ENCODE results near the gene DNAJA4.

DNAJA4 gene

GRCh38 chr15:78247911-78248310, 16.5 kb upstream of the DNAJA4 start:
- no peak for ATAC-seq
- TF ChIP-seq ZNF70 (CRISPR knock-in tag; IDR thresholded peaks at IDR 0.05) = no peak
- TF ChIP-seq ESRRG (CRISPR knock-in tag; IDR thresholded peaks at IDR 0.05) = no peak
- TF ChIP-seq OSR1 (CRISPR knock-in tag; IDR thresholded peaks at IDR 0.05) = no peak
- no peak for TF ChIP-seq ZC3H10 (CRISPR knock-in tag; IDR thresholded peaks at IDR 0.05)

- ATAC-seq = no peak
- TF ChIP-seq ARNTL (CRISPR knock-in tag; IDR thresholded peaks at IDR 0.05; ENCODE audit: borderline replicate concordance, low read depth) (no peak), GLIS3 (CRISPR knock-in tag; IDR thresholded peaks at IDR 0.05) (no peak), BACH2 (CRISPR knock-in tag; IDR thresholded peaks at IDR 0.05; ENCODE audit: borderline replicate concordance) (no peak), POU6F1 (CRISPR knock-in tag; IDR thresholded peaks at IDR 0.05; ENCODE audit: borderline replicate concordance, low read depth) (no peak), TOX (CRISPR knock-in tag; IDR thresholded peaks at IDR 0.05; ENCODE audit: borderline replicate concordance) (no peak), SNAI2 (CRISPR knock-in tag; IDR thresholded peaks at IDR 0.05) (no peak), ISL1 (CRISPR knock-in tag; IDR thresholded peaks at IDR 0.05) (no peak), ZNF8 (CRISPR knock-in tag; IDR thresholded peaks at IDR 0.05) (no peak), OSR1 (CRISPR knock-in tag; IDR thresholded peaks at IDR 0.05) (no peak), CREB5 (CRISPR knock-in tag; IDR thresholded peaks at IDR 0.05; ENCODE audit: low read depth) (no peak), TCF4 (CRISPR knock-in tag; IDR thresholded peaks at IDR 0.05; ENCODE audit: borderline replicate concordance) (no peak), ESRRG (CRISPR knock-in tag; IDR thresholded peaks at IDR 0.05) (no peak), ZFP3 (CRISPR knock-in tag; IDR thresholded peaks at IDR 0.05) (no peak), PATZ1 (CRISPR knock-in tag; IDR thresholded peaks at IDR 0.05; ENCODE audit: borderline replicate concordance) (no peak), PPARA (CRISPR knock-in tag; IDR thresholded peaks at IDR 0.05; ENCODE audit: borderline replicate concordance) (no peak), ZC3H10 (CRISPR knock-in tag; IDR thresholded peaks at IDR 0.05) (no peak), CSDC2 (CRISPR knock-in tag; IDR thresholded peaks at IDR 0.05) (no peak), RARB (CRISPR knock-in tag; IDR thresholded peaks at IDR 0.05) (no peak)
- TF ChIP-seq, protein P1, sequence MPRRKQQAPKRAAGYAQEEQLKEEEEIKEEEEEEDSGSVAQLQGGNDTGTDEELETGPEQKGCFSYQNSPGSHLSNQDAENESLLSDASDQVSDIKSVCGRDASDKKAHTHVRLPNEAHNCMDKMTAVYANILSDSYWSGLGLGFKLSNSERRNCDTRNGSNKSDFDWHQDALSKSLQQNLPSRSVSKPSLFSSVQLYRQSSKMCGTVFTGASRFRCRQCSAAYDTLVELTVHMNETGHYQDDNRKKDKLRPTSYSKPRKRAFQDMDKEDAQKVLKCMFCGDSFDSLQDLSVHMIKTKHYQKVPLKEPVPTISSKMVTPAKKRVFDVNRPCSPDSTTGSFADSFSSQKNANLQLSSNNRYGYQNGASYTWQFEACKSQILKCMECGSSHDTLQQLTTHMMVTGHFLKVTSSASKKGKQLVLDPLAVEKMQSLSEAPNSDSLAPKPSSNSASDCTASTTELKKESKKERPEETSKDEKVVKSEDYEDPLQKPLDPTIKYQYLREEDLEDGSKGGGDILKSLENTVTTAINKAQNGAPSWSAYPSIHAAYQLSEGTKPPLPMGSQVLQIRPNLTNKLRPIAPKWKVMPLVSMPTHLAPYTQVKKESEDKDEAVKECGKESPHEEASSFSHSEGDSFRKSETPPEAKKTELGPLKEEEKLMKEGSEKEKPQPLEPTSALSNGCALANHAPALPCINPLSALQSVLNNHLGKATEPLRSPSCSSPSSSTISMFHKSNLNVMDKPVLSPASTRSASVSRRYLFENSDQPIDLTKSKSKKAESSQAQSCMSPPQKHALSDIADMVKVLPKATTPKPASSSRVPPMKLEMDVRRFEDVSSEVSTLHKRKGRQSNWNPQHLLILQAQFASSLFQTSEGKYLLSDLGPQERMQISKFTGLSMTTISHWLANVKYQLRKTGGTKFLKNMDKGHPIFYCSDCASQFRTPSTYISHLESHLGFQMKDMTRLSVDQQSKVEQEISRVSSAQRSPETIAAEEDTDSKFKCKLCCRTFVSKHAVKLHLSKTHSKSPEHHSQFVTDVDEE (CRISPR knock-in tag; IDR thresholded peaks at IDR 0.05) = no peak
Observed at GRCh38 chr15:78249131-78249530, 15.2 kb upstream of the DNAJA4 start.

DNA sequence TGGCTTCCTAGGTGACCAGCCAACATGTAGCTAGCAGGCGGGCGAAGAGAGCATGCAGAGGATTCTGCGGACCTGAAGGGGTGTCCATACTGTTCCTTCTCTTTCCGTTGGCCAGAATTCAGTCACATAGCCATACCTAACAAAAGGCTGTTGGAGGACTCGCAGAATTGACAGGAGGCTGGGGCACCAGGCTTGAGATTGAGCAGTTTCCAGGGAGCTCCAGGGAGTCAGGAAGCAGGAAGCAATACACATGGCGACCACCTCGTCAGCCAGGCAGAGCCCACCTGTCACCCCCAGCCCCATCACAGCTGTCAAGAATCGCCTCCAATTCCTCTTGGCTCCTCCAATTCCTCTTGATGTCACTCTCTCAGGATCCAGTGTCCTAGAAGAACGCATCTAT, 13.2 kb upstream of the DNAJA4 start:
- no peak for TF ChIP-seq PATZ1 (CRISPR knock-in tag; IDR thresholded peaks at IDR 0.05; ENCODE audit: borderline replicate concordance)
- TF ChIP-seq ARNTL (CRISPR knock-in tag; IDR thresholded peaks at IDR 0.05; ENCODE audit: borderline replicate concordance, low read depth) = no peak
- no peak for TF ChIP-seq OSR1 (CRISPR knock-in tag; IDR thresholded peaks at IDR 0.05)
- TF ChIP-seq TCF4 (CRISPR knock-in tag; IDR thresholded peaks at IDR 0.05; ENCODE audit: borderline replicate concordance) = no peak
- TF ChIP-seq, protein P2, sequence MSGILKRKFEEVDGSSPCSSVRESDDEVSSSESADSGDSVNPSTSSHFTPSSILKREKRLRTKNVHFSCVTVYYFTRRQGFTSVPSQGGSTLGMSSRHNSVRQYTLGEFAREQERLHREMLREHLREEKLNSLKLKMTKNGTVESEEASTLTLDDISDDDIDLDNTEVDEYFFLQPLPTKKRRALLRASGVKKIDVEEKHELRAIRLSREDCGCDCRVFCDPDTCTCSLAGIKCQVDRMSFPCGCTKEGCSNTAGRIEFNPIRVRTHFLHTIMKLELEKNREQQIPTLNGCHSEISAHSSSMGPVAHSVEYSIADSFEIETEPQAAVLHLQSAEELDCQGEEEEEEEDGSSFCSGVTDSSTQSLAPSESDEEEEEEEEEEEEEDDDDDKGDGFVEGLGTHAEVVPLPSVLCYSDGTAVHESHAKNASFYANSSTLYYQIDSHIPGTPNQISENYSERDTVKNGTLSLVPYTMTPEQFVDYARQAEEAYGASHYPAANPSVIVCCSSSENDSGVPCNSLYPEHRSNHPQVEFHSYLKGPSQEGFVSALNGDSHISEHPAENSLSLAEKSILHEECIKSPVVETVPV (CRISPR knock-in tag; IDR thresholded peaks at IDR 0.05) = no peak
- TF ChIP-seq ZNF565 (CRISPR knock-in tag; conservative IDR thresholded peaks at IDR 0.05; ENCODE audit: low read depth) = no peak
- no peak for TF ChIP-seq ZNF70 (CRISPR knock-in tag; IDR thresholded peaks at IDR 0.05)
- no peak for TF ChIP-seq ESRRG (CRISPR knock-in tag; IDR thresholded peaks at IDR 0.05)
- no peak for TF ChIP-seq ZFP30 (CRISPR knock-in tag; IDR thresholded peaks at IDR 0.05)
- ATAC-seq = no peak
